ENCODE measurements around the gene CFAP99.

DNA sequence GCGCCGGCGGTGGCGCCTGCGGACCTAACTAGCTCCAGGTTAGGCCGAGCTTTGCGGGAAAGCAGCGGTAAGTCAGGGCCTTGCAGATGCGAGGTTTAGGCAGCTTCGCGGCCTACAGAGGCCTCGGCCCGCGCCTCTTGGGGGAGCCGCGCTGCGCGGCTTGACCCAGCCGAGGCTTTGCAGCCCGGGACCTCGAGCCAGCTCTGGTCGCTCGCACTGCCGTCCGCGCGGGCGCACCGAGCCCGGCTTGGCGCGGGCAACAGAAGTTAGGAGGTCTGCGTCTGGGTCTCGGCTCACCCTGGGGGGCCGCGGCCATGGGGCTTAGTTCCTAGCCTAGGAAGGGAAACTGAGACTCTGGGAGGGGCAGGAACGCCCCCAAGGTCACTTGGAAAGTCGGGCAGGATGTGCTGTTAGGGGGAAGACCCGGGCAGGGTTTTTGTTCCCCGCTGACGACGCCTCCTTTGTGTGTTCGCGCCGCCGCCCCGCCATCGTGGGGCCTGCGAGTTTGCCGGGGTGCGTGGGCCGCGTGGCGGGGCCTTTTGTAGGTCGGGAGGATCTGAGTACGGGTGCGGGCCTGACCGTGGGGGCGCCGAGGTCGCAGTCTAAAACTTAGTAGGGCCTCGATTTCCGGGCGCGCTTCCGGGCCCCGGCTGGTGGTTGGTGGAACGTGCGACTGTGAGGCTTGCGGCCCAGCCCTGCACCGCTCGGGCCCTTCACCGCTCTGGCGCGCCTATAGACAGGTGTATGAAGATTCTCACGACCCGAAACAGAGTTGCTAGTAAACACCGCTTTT is 50.6 kb downstream of the CFAP99 start:
- TF ChIP-seq NFIC (IDR thresholded peaks at IDR 0.05) (no peak), EGR1 (IDR thresholded peaks at IDR 0.05) (no peak), CREB1 (IDR thresholded peaks at IDR 0.05; ENCODE audit: low read depth) (no peak)
